HG02759 (cell line): ENCODE results near the gene SOX13.
A peak's percentile ranks its signal among the peaks of the same experiment; 100 is the strongest.

Experiments
- ATAC-seq: cut with Tn5 transposase; IDR thresholded peaks from one replicate; pipeline ENCODE4 v1.9.1; 2021; ENCODE audit warnings: mild to moderate bottlenecking, moderate library complexity; ENCODE audit not compliant: unreplicated experiment

SOX13 gene

GRCh38 chr1:204128964-204129896 lies 56.3 kb downstream of the SOX13 start:
- ATAC-seq, result peak; percentile 71

DNA sequence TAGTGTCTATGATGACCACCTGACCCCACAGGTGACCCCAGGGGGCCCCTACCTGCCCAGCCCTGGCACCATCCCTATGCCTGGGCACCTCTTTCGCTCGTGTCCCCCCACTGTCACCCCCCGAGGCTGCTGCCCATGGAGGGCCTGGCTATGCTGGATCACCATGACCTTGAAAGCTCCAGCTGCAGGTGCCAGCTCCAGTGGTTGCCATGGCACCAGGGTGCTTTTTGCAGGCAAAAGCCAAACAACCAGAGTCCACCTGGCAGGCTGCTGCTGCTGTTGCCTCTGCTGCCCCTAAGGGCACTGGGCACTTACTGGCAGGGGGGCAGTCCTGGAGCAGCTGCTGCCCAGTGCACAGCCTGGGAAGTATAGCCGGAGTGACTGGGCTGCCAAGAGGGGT lies 57.3 kb downstream of the SOX13 start:
- no peak for ATAC-seq

DNA sequence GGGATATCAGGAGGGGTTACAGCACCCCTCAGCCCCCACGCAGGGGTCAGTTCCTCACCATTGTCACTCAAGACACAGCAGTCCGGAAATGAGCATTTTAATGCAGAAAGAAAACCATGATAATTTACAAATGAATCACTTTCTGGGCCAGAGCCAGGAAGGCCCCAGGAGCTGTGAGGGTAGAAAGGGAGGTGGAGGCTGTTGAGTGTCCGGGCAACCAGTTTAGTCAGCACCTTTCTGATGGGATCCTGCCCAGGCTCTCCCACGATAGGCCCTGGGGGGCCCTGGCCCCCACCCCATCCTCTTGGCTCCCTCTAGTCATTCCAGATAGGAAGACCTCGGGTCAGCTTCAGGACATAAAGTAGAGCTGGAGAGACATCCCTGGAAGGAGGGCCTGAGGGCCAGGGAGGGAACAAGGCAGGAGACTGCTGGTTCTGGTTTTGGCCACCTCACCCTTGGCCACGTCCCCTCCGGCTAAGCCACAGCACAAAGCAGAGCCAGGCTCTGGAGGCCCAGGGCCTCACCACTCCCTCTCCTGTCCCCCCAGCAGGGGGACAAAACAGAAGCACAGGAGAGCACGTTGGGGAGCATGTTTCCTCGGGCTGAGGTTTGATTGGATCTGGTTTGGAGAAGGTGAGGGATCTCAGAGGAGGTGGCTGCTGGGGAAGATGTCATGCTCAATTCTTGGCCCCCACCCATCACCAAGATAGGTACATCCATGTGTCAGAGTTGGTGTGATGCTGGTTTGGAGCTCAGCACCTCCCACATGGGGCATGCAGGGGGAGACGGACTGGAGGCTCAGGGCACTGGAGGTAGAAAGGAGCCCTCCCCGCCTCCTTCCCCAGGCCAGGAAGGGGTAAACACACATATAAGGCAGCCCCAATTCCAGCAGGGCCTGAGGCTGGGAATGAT lies 58.3 kb downstream of the SOX13 start:
- ATAC-seq, result no peak

- ATAC-seq, result no peak
Measured at GRCh38 chr1:204131978-204132377, 59.1 kb downstream of the SOX13 start.

- no peak for ATAC-seq
Measured at GRCh38 chr1:204132718-204133117, 59.8 kb downstream of the SOX13 start.

GRCh38 chr1:204134103-204134502 lies 61.2 kb downstream of the SOX13 start:
- ATAC-seq, result no peak

DNA sequence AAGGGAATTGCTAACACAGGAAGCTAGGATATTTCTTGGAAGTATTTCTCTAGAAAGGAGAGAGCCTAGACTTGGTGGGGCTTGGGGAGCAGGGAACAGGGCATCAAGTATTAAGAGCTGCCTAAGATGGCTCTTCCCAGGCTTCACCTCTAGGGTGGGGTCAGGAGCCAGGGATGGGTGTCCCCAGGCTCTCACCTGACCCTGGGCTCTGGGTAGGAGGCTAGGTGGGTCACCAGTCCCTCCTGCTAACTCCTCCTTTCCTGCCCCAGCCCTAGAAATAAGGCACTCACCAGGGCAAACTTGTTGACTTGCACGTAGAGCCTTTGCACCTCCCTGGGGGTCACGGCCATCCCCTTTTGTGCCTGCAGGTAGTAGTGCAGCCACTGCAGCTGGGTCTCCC lies 63.9 kb downstream of the SOX13 start:
- ATAC-seq, result no peak

- ATAC-seq, result no peak
Measured at GRCh38 chr1:204139088-204139487, 66.2 kb downstream of the SOX13 start.

DNA sequence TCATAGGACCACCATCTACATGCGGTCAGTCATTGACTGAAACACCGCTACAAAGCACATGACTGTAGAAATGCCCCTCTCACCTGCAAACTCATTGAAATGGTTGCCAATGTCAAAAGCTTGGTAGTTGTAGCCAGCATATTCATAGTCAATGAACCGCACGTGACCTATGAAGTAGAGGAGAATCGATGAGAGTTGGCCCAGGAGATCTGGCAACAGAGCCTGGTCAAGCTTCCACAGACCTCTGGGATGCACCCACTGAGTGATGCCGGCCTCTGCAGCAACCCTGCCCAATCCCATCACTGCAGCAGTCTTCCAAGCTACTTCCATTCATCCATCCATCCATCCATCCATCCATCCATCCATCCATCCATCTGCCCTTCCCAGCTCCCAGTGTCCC lies 67.0 kb downstream of the SOX13 start:
- ATAC-seq, result no peak

DNA sequence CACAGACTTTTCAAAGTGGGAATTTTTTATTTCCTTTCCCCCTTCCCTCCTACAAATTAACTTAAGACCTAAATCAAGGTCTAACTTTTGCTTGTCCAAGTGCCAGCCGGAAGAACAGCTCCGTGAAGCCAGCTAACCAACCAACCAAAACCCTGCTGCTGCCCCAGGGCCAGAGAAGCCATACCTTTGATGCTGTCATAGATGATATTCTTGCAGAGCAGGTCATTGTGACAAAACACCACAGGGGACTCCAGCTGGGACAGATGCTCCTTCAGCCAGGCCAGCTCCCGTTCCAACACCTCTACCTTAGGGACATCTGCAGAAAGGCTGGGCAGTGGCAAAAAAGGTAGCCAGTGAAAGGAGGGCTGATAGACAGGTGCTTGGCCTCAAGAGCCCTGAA lies 68.2 kb downstream of the SOX13 start:
- ATAC-seq, result no peak

- ATAC-seq, result no peak
Measured at GRCh38 chr1:204142032-204142974, 69.4 kb downstream of the SOX13 start.

DNA sequence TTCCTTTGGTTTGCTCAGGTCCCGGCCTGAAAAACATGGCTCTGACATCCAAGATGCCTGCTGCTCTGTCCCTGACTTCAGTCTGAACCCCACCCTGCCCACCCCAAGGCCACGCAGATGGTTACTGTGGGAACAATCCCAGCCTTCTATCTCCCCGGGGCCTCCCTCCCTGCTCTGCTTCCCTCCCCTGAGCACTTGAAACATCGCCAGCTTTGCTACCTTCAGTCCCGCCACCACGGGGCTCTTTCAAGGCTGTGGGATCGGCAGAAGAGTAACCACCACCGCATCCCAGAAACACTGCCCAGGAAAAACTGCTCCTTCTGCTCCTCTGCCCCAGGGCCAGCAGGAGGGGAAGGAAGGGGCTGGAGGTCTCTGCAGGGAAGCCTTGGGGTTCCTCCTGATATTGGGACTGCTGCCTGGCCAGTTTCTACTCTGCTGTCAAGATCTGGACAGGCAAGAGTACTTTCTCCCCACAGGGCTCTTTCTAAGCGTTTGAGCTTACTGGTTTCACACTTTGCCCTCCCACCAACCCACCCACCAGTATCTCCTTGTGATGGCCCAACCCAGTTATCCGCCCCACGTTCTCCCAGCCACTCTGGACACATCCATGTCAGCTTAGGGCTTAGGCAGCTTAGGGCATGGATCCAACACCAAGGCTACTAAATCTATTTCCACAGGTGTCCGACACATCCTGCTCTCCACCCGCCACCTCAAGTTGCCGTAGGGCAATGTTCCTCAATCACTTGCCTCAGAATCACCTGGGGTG lies 70.5 kb downstream of the SOX13 start:
- ATAC-seq, result no peak

DNA sequence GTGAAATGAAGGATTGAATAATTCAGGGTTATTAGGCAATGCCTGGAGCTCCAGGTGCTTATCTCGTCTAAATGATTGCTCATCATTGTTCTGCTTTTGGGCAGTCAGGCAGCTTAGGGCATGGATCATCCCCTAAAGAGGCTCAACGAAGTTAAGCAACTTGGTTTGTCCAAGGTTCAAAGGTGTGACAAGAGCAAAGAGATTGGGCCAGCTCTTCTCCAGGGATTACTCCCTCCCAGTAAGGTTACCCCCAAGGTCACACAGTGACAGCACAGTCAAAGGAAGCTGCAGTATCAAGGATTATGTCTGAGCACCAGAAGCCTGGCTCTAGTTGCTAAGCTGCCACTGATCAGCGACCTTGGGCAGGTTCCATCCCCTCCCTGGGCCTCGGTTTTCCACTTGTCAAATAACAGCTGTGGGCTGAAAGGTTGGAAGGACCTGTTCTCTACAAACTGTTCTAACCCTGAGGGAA lies 72.2 kb downstream of the SOX13 start:
- ATAC-seq, result no peak

DNA sequence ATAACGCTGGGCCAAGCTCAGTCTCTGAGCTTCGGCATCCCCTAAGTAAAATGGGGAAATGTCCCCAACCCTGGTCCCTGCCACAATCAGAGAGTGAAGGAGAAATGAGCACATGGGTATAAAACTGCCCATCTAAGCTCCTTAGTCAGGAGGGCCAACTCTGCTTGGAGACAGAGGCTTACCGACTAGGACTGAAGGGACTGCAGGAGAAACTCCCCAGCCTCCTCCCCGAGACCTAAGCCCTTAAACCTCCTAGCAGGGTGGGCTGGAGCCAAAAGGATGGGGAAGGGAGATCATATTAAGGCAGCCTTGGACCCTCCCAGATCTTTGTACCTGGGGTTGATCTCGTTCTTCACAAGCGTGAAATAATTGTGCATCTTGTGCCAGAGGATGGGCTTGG lies 73.4 kb downstream of the SOX13 start:
- ATAC-seq, result no peak

DNA sequence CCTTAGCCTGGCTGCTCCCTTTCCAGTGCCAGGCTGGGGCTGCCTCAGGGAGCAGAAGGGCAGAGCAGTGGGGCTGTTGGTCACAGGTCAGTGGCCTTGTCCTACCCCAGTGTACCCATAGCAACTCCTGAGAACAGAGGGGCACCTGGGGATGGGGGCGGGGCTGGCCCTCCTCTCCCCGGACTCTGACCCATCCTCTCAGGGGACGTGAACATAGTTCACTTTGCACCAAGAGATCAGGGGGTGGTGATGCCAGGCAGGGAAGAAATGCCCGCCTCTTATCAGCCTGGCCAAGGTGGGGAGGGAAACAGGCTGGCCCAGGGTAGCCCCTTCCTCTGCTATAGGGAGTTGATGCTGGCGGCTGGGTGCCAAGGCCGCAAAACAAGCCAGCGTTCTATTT lies 74.0 kb downstream of the SOX13 start:
- ATAC-seq, result no peak

DNA sequence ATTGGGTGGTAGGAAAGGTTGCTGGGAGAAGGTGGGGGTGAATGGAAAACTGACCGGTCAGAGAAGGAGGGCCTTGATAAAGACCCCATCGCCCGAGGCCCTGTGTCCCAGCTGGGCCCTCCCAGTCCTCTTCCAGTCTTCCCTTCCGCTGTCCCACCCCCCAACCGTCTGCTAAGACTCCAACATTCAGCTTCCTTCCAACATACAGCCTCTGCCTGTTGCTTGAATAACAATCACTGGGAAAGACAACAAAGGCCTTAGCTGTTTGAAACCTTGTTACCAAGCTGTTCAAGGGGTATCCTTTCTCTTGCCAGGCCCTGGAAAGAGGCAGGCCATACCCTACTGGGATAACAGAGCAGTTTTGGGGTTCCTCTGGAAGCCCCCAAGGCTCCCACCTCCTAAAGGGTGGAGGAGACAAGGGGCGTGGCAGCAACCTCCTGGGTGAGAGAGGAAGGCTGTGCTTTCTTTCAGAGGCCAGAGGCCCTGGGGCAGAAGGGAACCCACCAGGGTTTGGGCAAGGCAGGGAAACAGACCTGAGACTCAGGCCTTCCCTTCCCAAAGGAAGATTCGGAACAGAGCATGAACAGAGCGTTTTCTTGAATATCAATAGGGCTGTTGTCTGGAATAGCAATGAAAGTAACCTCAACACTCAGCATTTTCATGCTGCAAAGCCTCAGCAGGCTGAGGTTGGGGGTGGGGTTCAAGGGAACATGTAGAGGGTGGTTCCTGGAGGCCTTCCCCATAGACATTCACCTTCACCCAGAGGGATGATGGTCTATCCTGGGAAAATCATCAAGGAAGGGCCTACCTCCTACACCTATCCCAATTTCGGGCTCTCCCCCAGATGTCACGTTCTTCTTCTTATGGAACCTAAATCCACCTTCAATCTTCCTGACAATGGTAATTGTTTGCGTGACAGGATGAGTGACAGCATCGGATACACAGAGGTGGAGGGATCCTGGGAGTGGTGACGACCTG lies 74.8 kb downstream of the SOX13 start:
- no peak for ATAC-seq

DNA sequence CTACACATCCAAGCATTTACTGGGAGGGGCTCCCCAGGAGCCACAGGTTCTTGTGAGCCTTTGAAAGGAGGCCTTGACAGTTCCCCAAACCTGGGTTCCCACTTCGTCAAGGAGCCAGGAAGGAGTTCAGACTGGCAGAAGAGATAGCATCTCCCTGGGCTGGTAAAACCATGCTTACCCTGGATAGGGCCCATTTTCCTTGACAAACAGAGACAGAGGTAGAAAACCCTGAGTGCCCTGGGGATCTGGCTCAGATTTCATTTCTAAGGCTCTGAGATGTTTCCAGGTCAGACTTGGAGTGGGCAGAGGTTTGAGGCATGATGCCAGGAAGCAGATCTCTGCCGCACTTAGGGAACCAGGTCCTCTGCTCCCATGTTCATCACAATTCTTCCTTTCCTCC lies 76.2 kb downstream of the SOX13 start:
- ATAC-seq, result no peak
